Endothelial cell of umbilical vein (primary cell): ENCODE results near the gene PEDS1. TPM values are rescaled to one million over a fixed set of nuclear protein-coding genes. Genes with fewer than 3 reads are reported as not detected.

ENCODE experiments used
- BruUV-seq: library from RNA; stranded (reverse); fragments of 400-500 nt; replicated peaks from 2 replicates; lab custom pipeline; 2021; lab: Mats Ljungman, UMichigan
- CTCF ChIA-PET: fragments of 300-600, 350-600 bp; sonication (Branson Sonifier 250); formaldehyde crosslinking; loops from one replicate; lab custom pipeline; 2021; ENCODE audit warnings: antibody characterized with exemption, inconsistent platforms; lab: Charles Lee
- POLR2A ChIA-PET: fragments of 300-600, 350-600 bp; sonication (Branson Sonifier 250); formaldehyde crosslinking; loops from one replicate; lab custom pipeline; 2021; ENCODE audit warnings: antibody characterized with exemption, inconsistent platforms; lab: Charles Lee
- DNase-seq: peaks from one replicate; pipeline ENCODE4 v3.0.0-alpha.2; 2011; ENCODE audit warnings: low read depth, low spot score
- FAIRE-seq: peaks from 2 replicates; lab custom pipeline; 2011; peaks lifted over from hg19 to GRCh38; lab: Jason Lieb, UNC
- H2AFZ ChIP-seq: 2 replicates; pipeline ENCODE4 v1.6.0; 2012; ENCODE audit warnings: low read depth, low read length, control low read depth, inconsistent platforms
- H3K27ac ChIP-seq: 2 replicates; pipeline ENCODE4 v1.5.1; 2011; ENCODE audit warnings: low read depth, mild to moderate bottlenecking, control low read depth, low read length, moderate library complexity; ENCODE audit not compliant: insufficient read depth
- H3K27me3 ChIP-seq, 2 experiments: 2 replicates each; pipeline versions ENCODE4 v1.6.0 to v1.6.1; 2011; ENCODE audit warnings: low read length in 2 of 2, mixed read lengths in 1 of 2; ENCODE audit not compliant: control insufficient read depth in 2 of 2, insufficient read depth in 2 of 2
- H3K36me3 ChIP-seq, 2 experiments: 2 replicates in 1 of 2; 3 replicates in 1 of 2; pipeline ENCODE4 v1.5.1; 2011; ENCODE audit warnings: low read length in 2 of 2, mild to moderate bottlenecking in 1 of 2, moderate library complexity in 1 of 2; ENCODE audit not compliant: control insufficient read depth in 2 of 2, insufficient read depth in 2 of 2; ENCODE audit errors: extremely low read depth in 1 of 2
- H3K4me1 ChIP-seq: 3 replicates; pipeline ENCODE4 v1.5.1; 2011; ENCODE audit warnings: mild to moderate bottlenecking, low read length; ENCODE audit not compliant: control insufficient read depth, insufficient read depth; ENCODE audit errors: extremely low read depth
- H3K4me2 ChIP-seq: 2 replicates; pipeline ENCODE4 v1.6.1; 2011; ENCODE audit warnings: low read length, control low read depth, mixed read lengths; ENCODE audit not compliant: insufficient read depth
- H3K4me3 ChIP-seq, 3 experiments: fragments of 200-600 bp in 1 of 3; sonication (generic), shearing (Covaris generic) in 1 of 3; replicated peaks in 1 of 3; 2 replicates each; pipeline ENCODE4 v1.5.1; 2011 to 2016; ENCODE audit warnings: control low read depth in 3 of 3, low read length in 3 of 3, mild to moderate bottlenecking in 2 of 3, inconsistent platforms in 1 of 3, low read depth in 1 of 3, moderate library complexity in 1 of 3; ENCODE audit not compliant: insufficient read depth in 1 of 3
- H3K79me2 ChIP-seq: 2 replicates; pipeline ENCODE4 v1.6.0; 2012; ENCODE audit warnings: low read length, inconsistent platforms; ENCODE audit not compliant: control insufficient read depth, insufficient read depth
- H3K9ac ChIP-seq: replicated peaks from 2 replicates; pipeline ENCODE3; 2011; ENCODE audit warnings: low read length, control low read depth; ENCODE audit not compliant: insufficient read depth; ENCODE audit errors: extremely low read depth
- H3K9me1 ChIP-seq: replicated peaks from 3 replicates; pipeline ENCODE4 v1.6.0; 2011; ENCODE audit warnings: mild to moderate bottlenecking, low read length; ENCODE audit not compliant: control insufficient read depth, insufficient read depth; ENCODE audit errors: extremely low read depth
- H3K9me3 ChIP-seq: replicated peaks from 2 replicates; pipeline ENCODE4 v1.5.1; 2012; ENCODE audit warnings: low read length, inconsistent platforms; ENCODE audit not compliant: control insufficient read depth, insufficient read depth
- H4K20me1 ChIP-seq: replicated peaks from 2 replicates; pipeline ENCODE3; 2011; ENCODE audit warnings: mild to moderate bottlenecking, low read length; ENCODE audit not compliant: control insufficient read depth, insufficient read depth; ENCODE audit errors: extremely low read depth
- CTCF ChIP-seq, 2 donors: IDR thresholded peaks; 1 replicate in 1 of 2; 2 replicates in 1 of 2; pipeline ENCODE4 v1.5.1; 2011; ENCODE audit warnings: low read length in 2 of 2, mild to moderate bottlenecking in 2 of 2, moderate library complexity in 2 of 2, control low read depth in 1 of 2, inconsistent platforms in 1 of 2, low read depth in 1 of 2; ENCODE audit not compliant: insufficient read depth in 1 of 2; ENCODE audit errors: extremely low read depth in 1 of 2
- EZH2 ChIP-seq: IDR thresholded peaks from 2 replicates; pipeline ENCODE4 v1.6.1; 2012; ENCODE audit warnings: borderline replicate concordance, low read depth, mild to moderate bottlenecking, moderate library complexity, low read length, inconsistent platforms; ENCODE audit not compliant: severe bottlenecking
- FOS ChIP-seq: IDR thresholded peaks from 2 replicates; pipeline ENCODE4 v1.6.1; 2011; ENCODE audit warnings: mild to moderate bottlenecking, low read length, moderate library complexity, borderline replicate concordance; ENCODE audit not compliant: insufficient read depth
- GATA2 ChIP-seq: IDR thresholded peaks from 2 replicates; pipeline ENCODE4 v1.7.0; 2011; ENCODE audit warnings: low read depth, mild to moderate bottlenecking, moderate library complexity, mixed read lengths, low read length; ENCODE audit not compliant: insufficient read length, insufficient read depth
- JUN ChIP-seq: IDR thresholded peaks from 2 replicates; pipeline ENCODE4 v1.6.1; 2011; ENCODE audit warnings: borderline replicate concordance, low read depth; ENCODE audit not compliant: insufficient read length, insufficient read depth
- MAX ChIP-seq: IDR thresholded peaks from 2 replicates; pipeline ENCODE4 v1.6.1; 2011; ENCODE audit not compliant: insufficient read depth, insufficient read length
- MYC ChIP-seq: IDR thresholded peaks from one replicate; pipeline ENCODE4 v1.6.1; 2011; ENCODE audit warnings: mild to moderate bottlenecking, low read depth, low read length
- POLR2A ChIP-seq: IDR thresholded peaks from 2 replicates; pipeline ENCODE4 v1.6.1; 2012; ENCODE audit warnings: low read depth, mild to moderate bottlenecking, control low read depth, low read length
- POLR2AphosphoS5 ChIP-seq: IDR thresholded peaks from 2 replicates; pipeline ENCODE4 v1.6.1; 2012; ENCODE audit warnings: low read depth, mild to moderate bottlenecking, control low read depth, low read length, moderate library complexity; ENCODE audit not compliant: insufficient read depth
- dilution Hi-C: fragments of 300-500 bp; cut with MboI; formaldehyde crosslinking; loops from one replicate; pipeline ENCODE4 v1.15.0; 2019; ENCODE audit warnings: low sequenced_read_pairs; ENCODE audit not compliant: extremely low pct_ligation_motif_present
- intact Hi-C: fragments of 100-400 bp; cut with micrococcal nuclease; formaldehyde crosslinking; loops from one replicate; pipeline ENCODE4 v1.10.0; 2022
- polyA plus RNA-seq, 4 experiments: library from polyadenylated mRNA; depleted of rRNA in 3 of 4; stranded (reverse) in 3 of 4; unstranded in 1 of 4; fragments of >200 nt; gene quantifications; 2 replicates each; pipeline versions ENCODE4 v1.2.1 to v1.2.3, GENCODE V29; 2011 to 2012; ENCODE audit warnings: missing spikeins in 1 of 4
- total RNA-seq: library from RNA; stranded (reverse); gene quantifications from 2 replicates; pipeline ENCODE4 v1.2.3, GENCODE V29; 2021

PEDS1 gene
- total and polyA plus RNA-seq, 2 donors (not counting 3 experiments of a cell fraction or from before 2014, with no cell fraction given) = 62.7 to 131 TPM

- H3K4me1 ChIP-seq = no peaks in the 10 kb centered on the region
- no peak overlapping the region for H3K4me3 ChIP-seq
- no peak overlapping the region for H3K4me2 ChIP-seq
- H3K9me1 ChIP-seq = no peaks in the 10 kb centered on the region
- TF ChIP-seq EZH2 (no peak), MAX (no peak)
- dilution Hi-C loops = no loop called here
- no peak overlapping the region for H3K27ac ChIP-seq
- H3K79me2 ChIP-seq = no peaks in the 10 kb centered on the region
- no peaks in the 10 kb centered on the region for H3K36me3 ChIP-seq
- H3K27me3 ChIP-seq = peaks cover 0 to 2% of the 10 kb centered on the region in 2 experiments
- BruUV-seq = no TSS peak
- no peak for DNase-seq
- H2AFZ ChIP-seq = no peak overlapping the region
- H3K9ac ChIP-seq = no peak overlapping the region
- no peaks in the 10 kb centered on the region for H3K9me3 ChIP-seq
- FAIRE-seq = no peak
- ChIA-PET POLR2A (no interaction called here), CTCF (interaction anchor here (0.7 to 4.6 kb wide), 7 partner anchors 13 to 567 kb away, joined by 3 to 129 read pairs (median 3); no protein-coding TSS in a partner anchor)
- intact Hi-C loops = no loop called here
- no peaks in the 10 kb centered on the region for H4K20me1 ChIP-seq
These were observed 28.8 kb upstream of the PEDS1 start for GRCh38 chr20:50182346-50182745.

- Histone ChIP-seq H3K27ac (no peak overlapping the region), H3K9me3 (no peaks in the 10 kb centered on the region), H2AFZ (no peak overlapping the region), H3K36me3 (no peaks in the 10 kb centered on the region), H3K9ac (no peak overlapping the region), H3K4me3 (no peak overlapping the region), H3K9me1 (no peaks in the 10 kb centered on the region), H3K27me3 (peaks cover 0 to 2% of the 10 kb centered on the region in 2 experiments), H3K79me2 (no peaks in the 10 kb centered on the region), H3K4me2 (no peak overlapping the region), H4K20me1 (no peaks in the 10 kb centered on the region), H3K4me1 (no peaks in the 10 kb centered on the region)
- DNase-seq (no peak), FAIRE-seq (no peak)
- no peak for TF ChIP-seq FOS
- TF ChIP-seq MAX = no peak
- no peak for TF ChIP-seq EZH2
- TF ChIP-seq POLR2AphosphoS5 = no peak
- no peak for TF ChIP-seq POLR2A
- no peak for TF ChIP-seq JUN
- no peak for TF ChIP-seq CTCF (IDR thresholded peaks at IDR 0.05; ENCODE audit: extremely low read depth in 1 of 2, insufficient read depth in 1 of 2, low read depth in 1 of 2, low read length in 2 of 2)
- no peak for TF ChIP-seq MYC
- TF ChIP-seq GATA2 = no peak
- intact Hi-C loops (no loop called here), dilution Hi-C loops (no loop called here)
- BruUV-seq = no TSS peak
- ChIA-PET POLR2A (no interaction called here), CTCF (interaction anchor here (1.3 to 4.6 kb wide), 5 partner anchors 61 to 568 kb away, joined by 3 to 129 read pairs (median 6); no protein-coding TSS in a partner anchor)
These were observed 27.8 kb upstream of the PEDS1 start for GRCh38 chr20:50181344-50181743.
